NCI-H1930 (cell line): ENCODE measurements around the gene SLAMF7.
A peak's percentile ranks its signal among the peaks of the same experiment; 100 is the strongest.
"Not testable (repeated sequence)": the region's sequence is repeated elsewhere in the genome, so short reads cannot be mapped to it uniquely, and the experiment has no call there.

ENCODE experiments used
- DNase-seq, 2 experiments: peaks; one replicate each; lab custom pipeline; 2025; lab: John Stamatoyannopoulos, UW

The SLAMF7 gene

GRCh38 chr1:160720356-160721085, 18.5 kb upstream of the SLAMF7 start:
- no peak for DNase-seq

- no peak for DNase-seq
These were observed 17.6 kb upstream of the SLAMF7 start for GRCh38 chr1:160721473-160721872.

- DNase-seq, result no peak
These were observed 16.3 kb upstream of the SLAMF7 start for GRCh38 chr1:160722726-160723125.

GRCh38 chr1:160723332-160723731, 15.7 kb upstream of the SLAMF7 start:
- no peak for DNase-seq

GRCh38 chr1:160724465-160725242, 14.4 kb upstream of the SLAMF7 start:
- no peak for DNase-seq

GRCh38 chr1:160726114-160726497, 12.9 kb upstream of the SLAMF7 start:
- no peak for DNase-seq

GRCh38 chr1:160726498-160727315, 12.3 kb upstream of the SLAMF7 start:
- peak; percentile 50 to 65 for DNase-seq

GRCh38 chr1:160727316-160727640, 11.8 kb upstream of the SLAMF7 start:
- DNase-seq, result no peak

- DNase-seq, result not testable (repeated sequence)
These were observed 7.5 kb upstream of the SLAMF7 start for GRCh38 chr1:160731564-160731963.

GRCh38 chr1:160731990-160732389, 7.1 kb upstream of the SLAMF7 start:
- DNase-seq, result no peak

GRCh38 chr1:160733898-160734297, 5.1 kb upstream of the SLAMF7 start:
- DNase-seq, result no peak

- DNase-seq, result no peak
These were observed 4.7 kb upstream of the SLAMF7 start for GRCh38 chr1:160734301-160734700.

- no peak for DNase-seq
These were observed 776 bp upstream of the SLAMF7 start for GRCh38 chr1:160738271-160738670.

GRCh38 chr1:160740133-160740688, 1.2 kb downstream of the SLAMF7 start:
- no peak for DNase-seq

- no peak for DNase-seq
These were observed 2.0 kb downstream of the SLAMF7 start for GRCh38 chr1:160741092-160741501.

- no peak for DNase-seq
These were observed 2.7 kb downstream of the SLAMF7 start for GRCh38 chr1:160741612-160742348.

- DNase-seq, result no peak
These were observed 3.5 kb downstream of the SLAMF7 start for GRCh38 chr1:160742428-160743127.

- DNase-seq, result no peak
These were observed 4.2 kb downstream of the SLAMF7 start for GRCh38 chr1:160743266-160743665.

- no peak for DNase-seq
These were observed 5.3 kb downstream of the SLAMF7 start for GRCh38 chr1:160744199-160744851.

- DNase-seq, result no peak
These were observed 5.9 kb downstream of the SLAMF7 start for GRCh38 chr1:160744852-160745520.
